ENCODE data around the gene ERC2. TPM values are rescaled to one million over a fixed set of nuclear protein-coding genes. Genes with fewer than 3 reads are reported as not detected.

The ERC2 gene
- total and polyA plus RNA-seq, 8 donors: 1.2 to 4.8 (median 2.3) TPM

- no peaks in the 10 kb centered on the region for H3K36me3 ChIP-seq
- no peak for ATAC-seq
- H3K9me3 ChIP-seq: no peaks in the 10 kb centered on the region
- TF ChIP-seq CTCF (IDR thresholded peaks at IDR 0.05): no peak
- intact Hi-C loops (cut with DNase I): no loop called here
- FAIRE-seq: no peak
- DNase-seq: no peak
- H3K4me3 ChIP-seq: no peak overlapping the region
- no peaks in the 10 kb centered on the region for H3K4me1 ChIP-seq
- H3K27ac ChIP-seq: no peak overlapping the region
- WGBS, 2 donors: 74 to 90% methylated on average over 3 of the region's 3 CpGs
- no peaks in the 10 kb centered on the region for H3K27me3 ChIP-seq
These were observed 654.8 kb downstream of the ERC2 start for GRCh38 chr3:55813268-55814097.

- no peak for DNase-seq
- no peaks in the 10 kb centered on the region for H3K27me3 ChIP-seq
- no peak overlapping the region for H3K4me3 ChIP-seq
- no peaks in the 10 kb centered on the region for H3K36me3 ChIP-seq
- TF ChIP-seq CTCF (IDR thresholded peaks at IDR 0.05): no peak
- intact Hi-C loops (cut with DNase I): no loop called here
- no peak for ATAC-seq
- no peak for FAIRE-seq
- H3K27ac ChIP-seq: no peak overlapping the region
- no peaks in the 10 kb centered on the region for H3K4me1 ChIP-seq
- 85 to 90% methylated on average over 5 of the region's 5 CpGs for WGBS, 2 donors
- no peaks in the 10 kb centered on the region for H3K9me3 ChIP-seq
These were observed 655.8 kb downstream of the ERC2 start for GRCh38 chr3:55812394-55813013.

- DNase-seq: no peak
- no peaks in the 10 kb centered on the region for H3K27me3 ChIP-seq
- no peaks in the 10 kb centered on the region for H3K9me3 ChIP-seq
- no peaks in the 10 kb centered on the region for H3K36me3 ChIP-seq
- TF ChIP-seq CTCF (IDR thresholded peaks at IDR 0.05): no peak
- intact Hi-C loops (cut with DNase I): no loop called here
- WGBS, 2 donors: 96 to 97% methylated on average over 1 of the region's 1 CpG
- no peak for FAIRE-seq
- peaks cover 0 to 5% (median 4%) of the 10 kb centered on the region in 3 donors for H3K4me1 ChIP-seq
- ATAC-seq: no peak
- H3K4me3 ChIP-seq: no peak overlapping the region
- H3K27ac ChIP-seq: no peak overlapping the region
These were observed 661.1 kb downstream of the ERC2 start for GRCh38 chr3:55807210-55807609.

- TF ChIP-seq CTCF (IDR thresholded peaks at IDR 0.05): no peak
- no peaks in the 10 kb centered on the region for H3K27me3 ChIP-seq
- H3K4me3 ChIP-seq: no peak overlapping the region
- no peak for DNase-seq
- FAIRE-seq: no peak
- H3K9me3 ChIP-seq: no peaks in the 10 kb centered on the region
- intact Hi-C loops (cut with DNase I): no loop called here
- WGBS, 2 donors: 79 to 84% methylated on average over 2 of the region's 2 CpGs
- no peak overlapping the region for H3K27ac ChIP-seq
- peaks cover 0 to 5% (median 4%) of the 10 kb centered on the region in 3 donors for H3K4me1 ChIP-seq
- ATAC-seq: no peak
- no peaks in the 10 kb centered on the region for H3K36me3 ChIP-seq
These were observed 663.1 kb downstream of the ERC2 start for GRCh38 chr3:55805169-55805568.
